Vagina (tissue), 2 donors: ENCODE data around the gene TGM1. TPM values are rescaled to one million over a fixed set of nuclear protein-coding genes. Genes with fewer than 3 reads are reported as not detected.

Source experiments
- DNase-seq, 2 donors: peaks; one replicate each; pipeline ENCODE4 v3.0.0-alpha.2; 2017; ENCODE audit errors: extremely low spot score in 2 of 2
- H3K27ac ChIP-seq: fragments of 200-600 bp; sonication (generic); one replicate; pipeline ENCODE4 v1.5.1; 2019
- H3K27me3 ChIP-seq: fragments of 200-600 bp; sonication (generic); one replicate; pipeline ENCODE4 v1.5.1; 2019
- H3K36me3 ChIP-seq, 2 donors: fragments of 200-600 bp; sonication (generic); one replicate each; pipeline ENCODE4 v1.5.1; 2017 to 2019
- H3K4me1 ChIP-seq: fragments of 200-600 bp; sonication (generic); one replicate; pipeline ENCODE4 v1.5.1; 2019
- H3K4me3 ChIP-seq, 2 donors: fragments of 200-600 bp; sonication (generic); 1 replicate in 1 of 2; 2 replicates in 1 of 2; pipeline ENCODE4 v1.5.1; 2016 to 2019
- H3K9me3 ChIP-seq: fragments of 200-600 bp; sonication (generic); one replicate; pipeline ENCODE4 v1.5.1; 2019
- POLR2A ChIP-seq, 2 donors: fragments of 450-650 bp; IDR thresholded peaks; one replicate each; pipeline ENCODE4 v1.6.1; 2017; ENCODE audit warnings: antibody characterized with exemption in 2 of 2, mild to moderate bottlenecking in 2 of 2, moderate library complexity in 2 of 2
- POLR2AphosphoS5 ChIP-seq, 2 donors: sonication (generic); formaldehyde crosslinking; IDR thresholded peaks; one replicate each; pipeline ENCODE4 v1.9.0; 2017; ENCODE audit warnings: antibody characterized with exemption in 2 of 2, mild to moderate bottlenecking in 2 of 2, low read depth in 1 of 2; ENCODE audit not compliant: insufficient read depth in 1 of 2
- intact Hi-C: fragments of 100-400 bp; cut with DNase I; formaldehyde crosslinking; loops from one replicate; pipeline ENCODE4 v1.15.1; 2023
- total RNA-seq: library from RNA; depleted of rRNA; stranded (reverse); fragments of >200 nt; gene quantifications from one replicate; pipeline ENCODE4 v1.2.3, GENCODE V29; 2016
- TF ChIP-seq, protein P1 (sequence below), 3 experiments: fragments of 450-650 bp in 2 of 3; fragments of 200-600 bp in 1 of 3; sonication (generic) in 1 of 3; IDR thresholded peaks; one replicate each; pipeline ENCODE4 v1.5.1; 2017 to 2019; ENCODE audit warnings: antibody characterized with exemption in 3 of 3, mild to moderate bottlenecking in 2 of 3, moderate library complexity in 2 of 3

The TGM1 gene
- total RNA-seq, 1 donor from 2014 or later: 269 TPM

GRCh38 chr14:24254630-24255392 is 8.2 kb downstream of the TGM1 start:
- Histone ChIP-seq H3K4me3 (no peak overlapping the region), H3K27me3 (no peaks in the 10 kb centered on the region), H3K36me3 (no peaks in the 10 kb centered on the region), H3K4me1 (peaks cover 11% of the 10 kb centered on the region), H3K27ac (no peak overlapping the region), H3K9me3 (no peaks in the 10 kb centered on the region)
- TF ChIP-seq, protein P1, sequence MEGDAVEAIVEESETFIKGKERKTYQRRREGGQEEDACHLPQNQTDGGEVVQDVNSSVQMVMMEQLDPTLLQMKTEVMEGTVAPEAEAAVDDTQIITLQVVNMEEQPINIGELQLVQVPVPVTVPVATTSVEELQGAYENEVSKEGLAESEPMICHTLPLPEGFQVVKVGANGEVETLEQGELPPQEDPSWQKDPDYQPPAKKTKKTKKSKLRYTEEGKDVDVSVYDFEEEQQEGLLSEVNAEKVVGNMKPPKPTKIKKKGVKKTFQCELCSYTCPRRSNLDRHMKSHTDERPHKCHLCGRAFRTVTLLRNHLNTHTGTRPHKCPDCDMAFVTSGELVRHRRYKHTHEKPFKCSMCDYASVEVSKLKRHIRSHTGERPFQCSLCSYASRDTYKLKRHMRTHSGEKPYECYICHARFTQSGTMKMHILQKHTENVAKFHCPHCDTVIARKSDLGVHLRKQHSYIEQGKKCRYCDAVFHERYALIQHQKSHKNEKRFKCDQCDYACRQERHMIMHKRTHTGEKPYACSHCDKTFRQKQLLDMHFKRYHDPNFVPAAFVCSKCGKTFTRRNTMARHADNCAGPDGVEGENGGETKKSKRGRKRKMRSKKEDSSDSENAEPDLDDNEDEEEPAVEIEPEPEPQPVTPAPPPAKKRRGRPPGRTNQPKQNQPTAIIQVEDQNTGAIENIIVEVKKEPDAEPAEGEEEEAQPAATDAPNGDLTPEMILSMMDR (IDR thresholded peaks at IDR 0.05): no peak
- no peak for TF ChIP-seq POLR2AphosphoS5 (IDR thresholded peaks at IDR 0.05; ENCODE audit: insufficient read depth in 1 of 2, low read depth in 1 of 2)
- TF ChIP-seq POLR2A (IDR thresholded peaks at IDR 0.05): no peak
- intact Hi-C loops: no loop called here
- DNase-seq: no peak

DNA sequence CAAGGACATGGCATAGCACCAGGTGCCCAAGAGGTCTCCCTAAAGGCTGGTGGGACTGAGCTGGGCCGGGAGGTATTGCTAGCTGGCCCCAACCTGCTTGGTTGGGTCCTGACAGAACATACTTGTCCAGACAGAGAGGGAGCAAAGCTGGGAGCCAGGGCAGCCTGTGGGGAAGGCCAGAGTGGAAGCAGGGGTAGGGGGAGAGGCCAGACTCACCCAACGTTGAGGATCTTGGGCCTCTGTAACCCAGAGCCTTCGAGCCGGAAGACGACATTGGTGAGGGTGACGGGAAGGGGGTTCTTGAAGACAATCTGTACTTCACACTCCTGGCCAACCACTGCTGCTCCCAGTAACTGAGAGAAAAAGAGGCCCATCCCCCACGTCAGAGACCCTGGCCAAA is 9.0 kb downstream of the TGM1 start:
- DNase-seq: no peak
- Histone ChIP-seq H3K36me3 (no peaks in the 10 kb centered on the region), H3K9me3 (no peaks in the 10 kb centered on the region), H3K4me1 (peaks cover 3% of the 10 kb centered on the region), H3K27ac (no peak overlapping the region), H3K27me3 (no peaks in the 10 kb centered on the region), H3K4me3 (no peak overlapping the region)
- intact Hi-C loops: no loop called here
- TF ChIP-seq, protein P1 (IDR thresholded peaks at IDR 0.05): no peak
- no peak for TF ChIP-seq POLR2A (IDR thresholded peaks at IDR 0.05)
- no peak for TF ChIP-seq POLR2AphosphoS5 (IDR thresholded peaks at IDR 0.05; ENCODE audit: insufficient read depth in 1 of 2, low read depth in 1 of 2)

DNA sequence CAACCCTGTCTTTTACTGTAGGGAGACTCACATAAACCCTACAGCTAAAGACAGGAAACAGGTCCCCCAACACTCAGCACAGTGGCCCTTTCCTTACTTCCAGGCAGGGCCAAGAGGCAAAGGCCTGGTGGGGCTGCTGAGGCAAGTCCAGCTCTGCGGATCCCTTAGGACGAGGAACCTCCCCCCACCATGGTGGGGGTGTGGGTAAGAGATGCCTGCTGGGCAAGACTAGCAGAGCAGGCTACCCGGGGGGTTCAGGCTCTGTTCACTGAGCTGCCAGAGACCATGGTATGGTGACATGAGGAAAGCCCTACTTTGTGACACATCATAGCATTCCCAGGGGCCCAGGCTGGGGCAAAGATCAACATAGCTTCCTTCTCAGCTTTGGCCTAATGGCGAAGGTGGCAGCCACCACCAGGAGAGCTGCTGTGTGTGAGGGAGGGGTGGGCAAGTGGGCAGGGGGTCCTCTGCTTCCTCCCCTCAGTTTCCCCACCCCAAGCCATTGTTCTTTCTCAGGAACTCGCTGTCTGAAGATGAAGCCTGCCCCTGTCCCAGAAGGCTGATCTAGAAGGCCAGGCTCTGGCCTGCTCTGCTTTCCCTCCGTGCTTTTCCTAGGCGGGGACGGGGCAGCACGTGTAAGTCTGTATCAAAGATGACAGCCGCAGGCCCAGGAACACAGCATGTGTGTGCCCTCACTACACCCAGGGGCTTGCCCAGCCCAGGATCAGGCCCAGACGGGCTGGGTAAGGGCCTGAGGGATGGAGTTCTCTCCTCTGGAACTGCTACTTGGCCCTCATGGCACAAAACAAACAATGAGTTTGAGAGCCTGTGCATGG is 10.5 kb downstream of the TGM1 start:
- Histone ChIP-seq H3K36me3 (no peaks in the 10 kb centered on the region), H3K4me3 (no peak overlapping the region), H3K9me3 (no peaks in the 10 kb centered on the region), H3K27me3 (no peaks in the 10 kb centered on the region), H3K4me1 (no peaks in the 10 kb centered on the region), H3K27ac (no peak overlapping the region)
- no peak for DNase-seq
- intact Hi-C loops: no loop called here
- TF ChIP-seq POLR2A (IDR thresholded peaks at IDR 0.05): no peak
- no peak for TF ChIP-seq POLR2AphosphoS5 (IDR thresholded peaks at IDR 0.05; ENCODE audit: insufficient read depth in 1 of 2, low read depth in 1 of 2)
- TF ChIP-seq, protein P1 (IDR thresholded peaks at IDR 0.05): no peak

GRCh38 chr14:24251880-24252288 is 11.1 kb downstream of the TGM1 start:
- Histone ChIP-seq H3K4me1 (no peaks in the 10 kb centered on the region), H3K9me3 (no peaks in the 10 kb centered on the region), H3K27ac (no peak overlapping the region), H3K4me3 (no peak overlapping the region), H3K36me3 (no peaks in the 10 kb centered on the region), H3K27me3 (no peaks in the 10 kb centered on the region)
- no peak for DNase-seq
- intact Hi-C loops: no loop called here
- no peak for TF ChIP-seq POLR2A (IDR thresholded peaks at IDR 0.05)
- TF ChIP-seq POLR2AphosphoS5 (IDR thresholded peaks at IDR 0.05; ENCODE audit: insufficient read depth in 1 of 2, low read depth in 1 of 2): no peak
- TF ChIP-seq, protein P1 (IDR thresholded peaks at IDR 0.05): no peak
